HepG2 (cell line): ENCODE measurements around the gene CYP11A1. TPM values are rescaled to one million over a fixed set of nuclear protein-coding genes. Genes with fewer than 3 reads are reported as not detected.
A peak's percentile ranks its signal among the peaks of the same experiment; 100 is the strongest.

Experiments used
- BRD4 ChIP-seq: sonication (generic); formaldehyde crosslinking; IDR thresholded peaks from 2 replicates; pipeline ENCODE4 v1.4.0; 2020; ENCODE audit warnings: missing genetic modification reagents
- HNRNPH1 ChIP-seq: fragments of 200-400 bp; formaldehyde crosslinking; optimal IDR thresholded peaks from 2 replicates; pipeline ENCODE3; 2017; ENCODE audit warnings: mild to moderate bottlenecking, low read depth, low read length
- JARID2 ChIP-seq: sonication (generic); formaldehyde crosslinking; IDR thresholded peaks from 2 replicates; pipeline ENCODE4 v1.8.1; 2023; ENCODE audit warnings: missing genetic modification reagents, inconsistent platforms; ENCODE audit not compliant: insufficient replicate concordance
- MBD4 ChIP-seq: IDR thresholded peaks from 2 replicates; pipeline ENCODE4 v1.6.1; 2012; ENCODE audit warnings: low read length, inconsistent platforms, borderline replicate concordance
- NCOA2 ChIP-seq: sonication (generic); formaldehyde crosslinking; IDR thresholded peaks from 2 replicates; pipeline ENCODE4 v1.8.0; 2022; ENCODE audit warnings: inconsistent platforms
- NCOR1 ChIP-seq: fragments of 200-600 bp; sonication (generic); IDR thresholded peaks from 2 replicates; pipeline ENCODE4 v1.7.0; 2017; ENCODE audit warnings: antibody characterized with exemption, low read length, borderline replicate concordance
- NR1H2 ChIP-seq: sonication (generic); formaldehyde crosslinking; IDR thresholded peaks from 2 replicates; pipeline ENCODE4 v1.8.1; 2022; ENCODE audit warnings: low read depth, missing genetic modification reagents, borderline replicate concordance
- NRL ChIP-seq: sonication (generic); formaldehyde crosslinking; IDR thresholded peaks from 2 replicates; pipeline ENCODE4 v1.5.0; 2020; ENCODE audit warnings: missing genetic modification reagents, mild to moderate bottlenecking, moderate library complexity, borderline replicate concordance
- RFXANK ChIP-seq: IDR thresholded peaks from 2 replicates; pipeline ENCODE4 v1.6.1; 2016
- SMAD9 ChIP-seq: sonication (generic); formaldehyde crosslinking; IDR thresholded peaks from 2 replicates; pipeline ENCODE4 v1.5.1; 2020; ENCODE audit warnings: mild to moderate bottlenecking, missing genetic modification reagents
- SP2 ChIP-seq: sonication (generic); formaldehyde crosslinking; IDR thresholded peaks from 2 replicates; pipeline ENCODE4 v1.5.1; 2020; ENCODE audit warnings: mild to moderate bottlenecking, missing genetic modification reagents
- ZBTB1 ChIP-seq: sonication (generic); formaldehyde crosslinking; IDR thresholded peaks from 2 replicates; pipeline ENCODE4 v1.4.0; 2020; ENCODE audit warnings: missing genetic modification reagents, borderline replicate concordance
- ZBTB7B ChIP-seq: sonication (generic); formaldehyde crosslinking; IDR thresholded peaks from 2 replicates; pipeline ENCODE4 v1.4.0; 2020; ENCODE audit warnings: missing genetic modification reagents
- ZNF329 ChIP-seq: sonication (generic); formaldehyde crosslinking; IDR thresholded peaks from 2 replicates; pipeline ENCODE4 v1.9.0; 2021; ENCODE audit warnings: low read depth, mild to moderate bottlenecking, missing genetic modification reagents
- ZNF354B ChIP-seq: sonication (generic); formaldehyde crosslinking; IDR thresholded peaks from 2 replicates; pipeline ENCODE4 v1.8.0; 2022; ENCODE audit warnings: mild to moderate bottlenecking, missing genetic modification reagents
- ZNF749 ChIP-seq: sonication (generic); formaldehyde crosslinking; IDR thresholded peaks from 2 replicates; pipeline ENCODE4 v1.8.0; 2022; ENCODE audit warnings: mild to moderate bottlenecking, missing genetic modification reagents, moderate library complexity, borderline replicate concordance
- ZNF772 ChIP-seq: sonication (generic); formaldehyde crosslinking; IDR thresholded peaks from 2 replicates; pipeline ENCODE4 v1.5.0; 2020; ENCODE audit warnings: mild to moderate bottlenecking, missing genetic modification reagents
- polyA plus RNA-seq, 8 experiments: library from polyadenylated mRNA; depleted of rRNA in 3 of 8; stranded (reverse) in 7 of 8; unstranded in 1 of 8; fragments of >200 nt; fragmentation: Illumina TruSeq in 4 of 8; extraction: Trizol in 4 of 8; gene quantifications; 2 replicates each; pipeline versions ENCODE4 v1.2.1 to v1.2.3, GENCODE V29; 2011 to 2016; ENCODE audit warnings: low read depth in 4 of 8, missing spikeins in 1 of 8, mixed read lengths in 1 of 8; ENCODE audit not compliant: insufficient read depth in 1 of 8
- total RNA-seq, 5 experiments: library from RNA; depleted of rRNA; stranded (reverse); fragments of >200 nt; fragmentation: Illumina TruSeq; extraction: Trizol; gene quantifications; 2 replicates each; pipeline ENCODE4 v1.2.3, GENCODE V29; 2016; ENCODE audit warnings: low read depth in 1 of 5
- TF ChIP-seq, protein P1 (sequence below): sonication (generic); formaldehyde crosslinking; IDR thresholded peaks from one replicate; pipeline ENCODE4 v1.5.1; 2020; ENCODE audit warnings: mild to moderate bottlenecking, missing genetic modification reagents; ENCODE audit errors: not compliant biosample characterization
- TF ChIP-seq, protein P2 (sequence below): sonication (generic); formaldehyde crosslinking; IDR thresholded peaks from 2 replicates; pipeline ENCODE4 v1.5.1; 2020; ENCODE audit warnings: missing genetic modification reagents, mild to moderate bottlenecking, borderline replicate concordance

The CYP11A1 gene
- total and polyA plus RNA-seq, 2 of the 13 experiments (the other 11 are each of a cell fraction or from before 2014, with no cell fraction given) = 0.66 to 0.92 TPM

DNA sequence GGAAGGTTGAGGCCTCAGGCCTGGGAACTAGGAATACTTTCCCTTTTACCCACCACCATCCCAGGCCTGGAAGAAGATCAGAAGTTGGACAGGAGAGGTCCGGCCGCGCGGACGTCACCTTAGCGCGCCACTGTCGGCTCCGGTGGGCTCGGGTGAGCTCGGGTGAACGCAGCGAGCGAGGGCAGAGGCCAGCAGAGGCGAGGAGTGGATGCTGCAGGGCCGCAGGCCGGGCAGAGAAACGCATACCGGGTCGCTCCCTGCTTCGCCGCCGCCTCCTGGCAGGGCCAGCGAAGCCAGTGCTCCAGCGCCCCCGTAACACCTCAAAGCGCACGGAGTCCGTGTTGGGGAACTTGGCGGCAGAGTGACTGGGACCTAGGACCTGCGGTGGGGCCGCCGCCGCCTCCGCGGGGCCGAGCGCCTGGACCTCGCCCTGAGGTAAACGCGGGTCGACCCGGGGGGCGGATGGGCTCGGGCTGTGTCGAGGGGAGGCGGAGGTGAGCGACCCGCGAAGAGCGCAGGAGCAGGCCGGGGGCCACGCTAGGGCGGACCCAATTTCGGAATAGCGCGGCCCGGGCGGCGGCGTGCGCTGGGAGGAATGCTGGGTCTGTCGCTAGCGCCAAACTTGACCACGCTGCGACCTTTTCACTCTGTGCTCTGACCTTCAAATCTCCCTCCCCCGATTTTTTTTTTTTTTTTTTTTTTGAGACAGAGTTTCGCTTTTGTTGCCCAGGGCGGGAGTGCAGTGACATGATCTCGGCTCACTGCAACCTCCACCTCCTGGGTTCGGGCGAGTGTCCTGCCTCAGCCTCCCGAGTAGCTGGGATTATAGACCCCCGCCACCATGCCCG is 1.6 kb downstream of the CYP11A1 start (continued):
- TF ChIP-seq RFXANK (CRISPR knock-in tag) (no peak), ZNF329 (CRISPR knock-in tag) (no peak; the same call in 1 of the 2 replicates), ZBTB1 (CRISPR knock-in tag) (no peak), ZNF772 (CRISPR knock-in tag) (no peak), JARID2 (no peak), NRL (CRISPR knock-in tag) (peak; percentile 85), NR1H2 (CRISPR knock-in tag) (no peak), SP2 (CRISPR knock-in tag) (no peak), HNRNPH1 (no peak), NCOA2 (CRISPR knock-in tag) (no peak), ZBTB7B (CRISPR knock-in tag) (peak; percentile 71), BRD4 (CRISPR knock-in tag) (no peak; the same call in 1 of the 2 replicates), ZNF354B (peak; percentile 75; the same call in 1 of the 2 replicates), MBD4 (no peak), NCOR1 (no peak), ZNF749 (CRISPR knock-in tag) (peak; percentile 52; the same call in 1 of the 2 replicates), SMAD9 (CRISPR knock-in tag) (no peak)
- TF ChIP-seq, protein P1, sequence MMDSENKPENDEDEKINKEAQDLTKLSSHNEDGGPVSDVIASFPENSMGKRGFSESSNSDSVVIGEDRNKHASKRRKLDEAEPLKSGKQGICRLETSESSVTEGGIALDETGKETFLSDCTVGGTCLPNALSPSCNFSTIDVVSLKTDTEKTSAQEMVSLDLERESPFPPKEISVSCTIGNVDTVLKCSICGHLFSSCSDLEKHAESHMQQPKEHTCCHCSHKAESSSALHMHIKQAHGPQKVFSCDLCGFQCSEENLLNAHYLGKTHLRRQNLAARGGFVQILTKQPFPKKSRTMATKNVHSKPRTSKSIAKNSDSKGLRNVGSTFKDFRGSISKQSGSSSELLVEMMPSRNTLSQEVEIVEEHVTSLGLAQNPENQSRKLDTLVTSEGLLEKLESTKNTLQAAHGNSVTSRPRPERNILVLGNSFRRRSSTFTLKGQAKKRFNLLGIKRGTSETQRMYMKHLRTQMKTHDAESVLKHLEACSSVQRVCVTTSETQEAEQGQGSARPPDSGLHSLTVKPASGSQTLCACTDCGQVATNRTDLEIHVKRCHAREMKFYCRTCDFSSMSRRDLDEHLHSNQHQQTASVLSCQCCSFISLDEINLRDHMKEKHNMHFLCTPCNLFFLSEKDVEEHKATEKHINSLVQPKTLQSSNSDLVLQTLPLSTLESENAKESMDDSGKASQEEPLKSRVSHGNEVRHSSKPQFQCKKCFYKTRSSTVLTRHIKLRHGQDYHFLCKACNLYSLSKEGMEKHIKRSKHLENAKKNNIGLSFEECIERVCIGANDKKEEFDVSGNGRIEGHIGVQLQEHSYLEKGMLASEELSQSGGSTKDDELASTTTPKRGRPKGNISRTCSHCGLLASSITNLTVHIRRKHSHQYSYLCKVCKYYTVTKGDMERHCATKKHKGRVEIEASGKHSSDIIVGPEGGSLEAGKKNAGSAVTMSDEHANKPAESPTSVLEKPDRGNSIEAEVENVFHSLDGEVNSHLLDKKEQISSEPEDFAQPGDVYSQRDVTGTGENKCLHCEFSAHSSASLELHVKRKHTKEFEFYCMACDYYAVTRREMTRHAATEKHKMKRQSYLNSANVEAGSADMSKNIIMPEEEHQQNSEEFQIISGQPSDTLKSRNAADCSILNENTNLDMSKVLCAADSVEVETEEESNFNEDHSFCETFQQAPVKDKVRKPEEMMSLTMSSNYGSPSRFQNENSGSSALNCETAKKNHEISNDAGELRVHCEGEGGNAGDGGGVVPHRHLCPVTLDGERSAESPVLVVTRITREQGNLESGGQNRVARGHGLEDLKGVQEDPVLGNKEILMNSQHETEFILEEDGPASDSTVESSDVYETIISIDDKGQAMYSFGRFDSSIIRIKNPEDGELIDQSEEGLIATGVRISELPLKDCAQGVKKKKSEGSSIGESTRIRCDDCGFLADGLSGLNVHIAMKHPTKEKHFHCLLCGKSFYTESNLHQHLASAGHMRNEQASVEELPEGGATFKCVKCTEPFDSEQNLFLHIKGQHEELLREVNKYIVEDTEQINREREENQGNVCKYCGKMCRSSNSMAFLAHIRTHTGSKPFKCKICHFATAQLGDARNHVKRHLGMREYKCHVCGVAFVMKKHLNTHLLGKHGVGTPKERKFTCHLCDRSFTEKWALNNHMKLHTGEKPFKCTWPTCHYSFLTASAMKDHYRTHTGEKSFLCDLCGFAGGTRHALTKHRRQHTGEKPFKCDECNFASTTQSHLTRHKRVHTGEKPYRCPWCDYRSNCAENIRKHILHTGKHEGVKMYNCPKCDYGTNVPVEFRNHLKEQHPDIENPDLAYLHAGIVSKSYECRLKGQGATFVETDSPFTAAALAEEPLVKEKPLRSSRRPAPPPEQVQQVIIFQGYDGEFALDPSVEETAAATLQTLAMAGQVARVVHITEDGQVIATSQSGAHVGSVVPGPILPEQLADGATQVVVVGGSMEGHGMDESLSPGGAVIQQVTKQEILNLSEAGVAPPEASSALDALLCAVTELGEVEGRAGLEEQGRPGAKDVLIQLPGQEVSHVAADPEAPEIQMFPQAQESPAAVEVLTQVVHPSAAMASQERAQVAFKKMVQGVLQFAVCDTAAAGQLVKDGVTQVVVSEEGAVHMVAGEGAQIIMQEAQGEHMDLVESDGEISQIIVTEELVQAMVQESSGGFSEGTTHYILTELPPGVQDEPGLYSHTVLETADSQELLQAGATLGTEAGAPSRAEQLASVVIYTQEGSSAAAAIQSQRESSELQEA (CRISPR knock-in tag) = peak; percentile 82
- TF ChIP-seq, protein P2, sequence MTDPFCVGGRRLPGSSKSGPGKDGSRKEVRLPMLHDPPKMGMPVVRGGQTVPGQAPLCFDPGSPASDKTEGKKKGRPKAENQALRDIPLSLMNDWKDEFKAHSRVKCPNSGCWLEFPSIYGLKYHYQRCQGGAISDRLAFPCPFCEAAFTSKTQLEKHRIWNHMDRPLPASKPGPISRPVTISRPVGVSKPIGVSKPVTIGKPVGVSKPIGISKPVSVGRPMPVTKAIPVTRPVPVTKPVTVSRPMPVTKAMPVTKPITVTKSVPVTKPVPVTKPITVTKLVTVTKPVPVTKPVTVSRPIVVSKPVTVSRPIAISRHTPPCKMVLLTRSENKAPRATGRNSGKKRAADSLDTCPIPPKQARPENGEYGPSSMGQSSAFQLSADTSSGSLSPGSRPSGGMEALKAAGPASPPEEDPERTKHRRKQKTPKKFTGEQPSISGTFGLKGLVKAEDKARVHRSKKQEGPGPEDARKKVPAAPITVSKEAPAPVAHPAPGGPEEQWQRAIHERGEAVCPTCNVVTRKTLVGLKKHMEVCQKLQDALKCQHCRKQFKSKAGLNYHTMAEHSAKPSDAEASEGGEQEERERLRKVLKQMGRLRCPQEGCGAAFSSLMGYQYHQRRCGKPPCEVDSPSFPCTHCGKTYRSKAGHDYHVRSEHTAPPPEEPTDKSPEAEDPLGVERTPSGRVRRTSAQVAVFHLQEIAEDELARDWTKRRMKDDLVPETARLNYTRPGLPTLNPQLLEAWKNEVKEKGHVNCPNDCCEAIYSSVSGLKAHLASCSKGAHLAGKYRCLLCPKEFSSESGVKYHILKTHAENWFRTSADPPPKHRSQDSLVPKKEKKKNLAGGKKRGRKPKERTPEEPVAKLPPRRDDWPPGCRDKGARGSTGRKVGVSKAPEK = no peak
